GM21447 (cell line): Measurements from ENCODE around the gene HLA-B.
A peak's percentile ranks its signal among the peaks of the same experiment; 100 is the strongest.
"Not testable (repeated sequence)": the region's sequence is repeated elsewhere in the genome, so short reads cannot be mapped to it uniquely, and the experiment has no call there.

ENCODE experiments used
- ATAC-seq: cut with Tn5 transposase; IDR thresholded peaks from one replicate; pipeline ENCODE4 v1.9.1; 2021; ENCODE audit not compliant: unreplicated experiment

The HLA-B gene

GRCh38 chr6:31385041-31385440, 28.1 kb upstream of the HLA-B start:
- ATAC-seq, result no peak

GRCh38 chr6:31383149-31383548, 26.2 kb upstream of the HLA-B start:
- no peak for ATAC-seq

- no peak for ATAC-seq
These were observed 24.7 kb upstream of the HLA-B start for GRCh38 chr6:31381666-31382065.

GRCh38 chr6:31379850-31380249, 22.9 kb upstream of the HLA-B start:
- no peak for ATAC-seq

- ATAC-seq, result no peak
These were observed 21.7 kb upstream of the HLA-B start for GRCh38 chr6:31378721-31379103.

GRCh38 chr6:31378062-31378720, 21.2 kb upstream of the HLA-B start:
- ATAC-seq, result no peak

GRCh38 chr6:31377029-31377428, 20.1 kb upstream of the HLA-B start:
- no peak for ATAC-seq

- no peak for ATAC-seq
These were observed 18.7 kb upstream of the HLA-B start for GRCh38 chr6:31375699-31376098.

- ATAC-seq, result not testable (repeated sequence)
These were observed 17.1 kb upstream of the HLA-B start for GRCh38 chr6:31374118-31374517.

GRCh38 chr6:31368461-31368860, 11.5 kb upstream of the HLA-B start:
- no peak for ATAC-seq

GRCh38 chr6:31366693-31367470, 9.9 kb upstream of the HLA-B start:
- ATAC-seq, result peak; percentile 65

GRCh38 chr6:31365864-31366263, 8.9 kb upstream of the HLA-B start:
- no peak for ATAC-seq

- no peak for ATAC-seq
These were observed 6.8 kb upstream of the HLA-B start for GRCh38 chr6:31363811-31364210.

- no peak for ATAC-seq
These were observed 5.8 kb upstream of the HLA-B start for GRCh38 chr6:31362751-31363150.

GRCh38 chr6:31359581-31359980, 2.6 kb upstream of the HLA-B start:
- ATAC-seq, result no peak

- no peak for ATAC-seq
These were observed 1.3 kb upstream of the HLA-B start for GRCh38 chr6:31358302-31358701.

- ATAC-seq, result no peak
These were observed 907 bp upstream of the HLA-B start for GRCh38 chr6:31357886-31358285.

GRCh38 chr6:31356216-31356945, 598 bp downstream of the HLA-B start:
- no peak for ATAC-seq

GRCh38 chr6:31355583-31355948, 1.4 kb downstream of the HLA-B start:
- ATAC-seq, result no peak

GRCh38 chr6:31354864-31355582, 2.0 kb downstream of the HLA-B start:
- no peak for ATAC-seq

- no peak for ATAC-seq
These were observed 2.7 kb downstream of the HLA-B start for GRCh38 chr6:31354158-31354863.
